ENCODE data around the gene GADL1.

Gene GADL1

DNA sequence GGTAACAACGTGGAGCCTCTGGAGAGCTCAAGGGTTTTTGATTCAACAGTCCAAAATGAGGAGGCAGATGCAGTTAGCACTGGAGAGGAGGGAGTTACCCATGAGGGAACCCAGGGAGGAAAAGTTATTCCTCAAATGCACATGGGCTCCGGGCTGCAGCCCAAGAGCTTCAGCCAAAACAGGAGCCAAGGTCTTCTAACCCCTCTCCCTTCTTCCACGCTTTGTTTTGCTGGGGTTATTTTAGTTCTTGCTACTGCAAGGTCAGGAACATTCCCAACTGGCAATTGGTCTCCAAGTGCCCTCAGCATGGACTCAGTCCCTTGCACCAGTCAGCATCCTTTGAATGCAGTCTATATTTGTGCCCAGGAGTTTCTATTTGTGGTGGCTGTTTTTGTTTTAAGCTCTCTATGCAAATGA is 198.1 kb downstream of the GADL1 start:
- no peak for TF ChIP-seq EZH2phosphoT487 (conservative IDR thresholded peaks at IDR 0.05; ENCODE audit: low read length)
- TF ChIP-seq, protein P1, sequence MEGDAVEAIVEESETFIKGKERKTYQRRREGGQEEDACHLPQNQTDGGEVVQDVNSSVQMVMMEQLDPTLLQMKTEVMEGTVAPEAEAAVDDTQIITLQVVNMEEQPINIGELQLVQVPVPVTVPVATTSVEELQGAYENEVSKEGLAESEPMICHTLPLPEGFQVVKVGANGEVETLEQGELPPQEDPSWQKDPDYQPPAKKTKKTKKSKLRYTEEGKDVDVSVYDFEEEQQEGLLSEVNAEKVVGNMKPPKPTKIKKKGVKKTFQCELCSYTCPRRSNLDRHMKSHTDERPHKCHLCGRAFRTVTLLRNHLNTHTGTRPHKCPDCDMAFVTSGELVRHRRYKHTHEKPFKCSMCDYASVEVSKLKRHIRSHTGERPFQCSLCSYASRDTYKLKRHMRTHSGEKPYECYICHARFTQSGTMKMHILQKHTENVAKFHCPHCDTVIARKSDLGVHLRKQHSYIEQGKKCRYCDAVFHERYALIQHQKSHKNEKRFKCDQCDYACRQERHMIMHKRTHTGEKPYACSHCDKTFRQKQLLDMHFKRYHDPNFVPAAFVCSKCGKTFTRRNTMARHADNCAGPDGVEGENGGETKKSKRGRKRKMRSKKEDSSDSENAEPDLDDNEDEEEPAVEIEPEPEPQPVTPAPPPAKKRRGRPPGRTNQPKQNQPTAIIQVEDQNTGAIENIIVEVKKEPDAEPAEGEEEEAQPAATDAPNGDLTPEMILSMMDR (IDR thresholded peaks at IDR 0.05; ENCODE audit: insufficient read depth, low read length, poor library complexity, severe bottlenecking): no peak
- H3F3A ChIP-seq (ENCODE audit: insufficient read depth): no peaks in the 10 kb centered on the region; the same call in 1 of the 2 replicates
- no peaks in the 10 kb centered on the region for H3K9me3 ChIP-seq (ENCODE audit: insufficient read depth, low read length)
- H3K4me2 ChIP-seq (ENCODE audit: low read depth, low read length, poor library complexity, severe bottlenecking): no peak overlapping the region
- H2AFZ ChIP-seq (ENCODE audit: low read depth, low read length, severe bottlenecking): no peak overlapping the region
- no peak overlapping the region for H3K27ac ChIP-seq (ENCODE audit: low read depth, low read length)
- H3K9me2 ChIP-seq (replicated peaks; ENCODE audit: insufficient read depth, low read length): no peaks in the 10 kb centered on the region
- no peak overlapping the region for H3K9ac ChIP-seq (ENCODE audit: low read length)
- peaks cover 7% of the 10 kb centered on the region; the same call in 1 of the 2 replicates for H3K36me3 ChIP-seq (ENCODE audit: low read length)
- H4K20me1 ChIP-seq (ENCODE audit: low read depth, low read length): no peaks in the 10 kb centered on the region
- no peaks in the 10 kb centered on the region for H3K27me3 ChIP-seq (ENCODE audit: low read length)
- H3K79me2 ChIP-seq (ENCODE audit: insufficient read depth, low read length): no peaks in the 10 kb centered on the region
- no peak overlapping the region for H3K4me3 ChIP-seq (ENCODE audit: insufficient read depth, low read length, poor library complexity, severe bottlenecking)

DNA sequence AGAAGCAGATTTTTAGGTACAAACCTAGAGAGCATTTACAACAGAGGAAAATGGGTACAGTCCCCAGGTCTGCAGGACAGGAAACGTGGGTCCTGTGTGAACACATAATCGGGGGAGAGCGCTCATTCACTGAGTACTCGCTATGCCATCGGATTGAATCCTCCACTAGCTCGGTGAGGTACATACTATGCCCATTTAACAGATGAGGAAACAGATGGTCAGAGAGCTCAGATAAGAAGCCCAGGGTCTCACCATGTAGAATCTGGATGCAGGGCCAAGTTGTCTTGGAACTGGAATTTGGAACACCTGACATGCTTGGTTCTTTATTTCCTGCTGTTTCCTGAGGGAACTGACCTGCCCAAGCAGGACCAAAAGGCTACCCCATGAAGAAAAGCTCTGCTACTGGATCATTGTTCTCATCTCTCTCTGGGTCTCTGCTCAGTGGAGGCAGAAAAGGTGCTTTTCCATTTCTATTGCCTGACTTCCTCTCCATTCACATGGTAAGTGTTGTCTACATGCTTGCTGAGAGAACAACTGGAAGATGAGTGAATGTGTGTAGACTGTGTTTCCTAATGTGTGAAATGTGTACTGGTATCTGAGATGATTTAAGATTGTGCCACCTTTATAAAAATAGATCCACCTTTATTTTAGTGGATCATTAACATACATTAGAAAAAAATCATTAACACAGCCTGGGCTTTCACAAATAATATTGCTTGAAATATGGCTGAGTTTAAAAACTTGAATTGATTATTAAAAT is 199.0 kb downstream of the GADL1 start:
- no peak for TF ChIP-seq EZH2phosphoT487 (conservative IDR thresholded peaks at IDR 0.05; ENCODE audit: low read length)
- TF ChIP-seq, protein P1 (IDR thresholded peaks at IDR 0.05; ENCODE audit: insufficient read depth, low read length, poor library complexity, severe bottlenecking): no peak
- Histone ChIP-seq H3K4me2 (ENCODE audit: low read depth, low read length, poor library complexity, severe bottlenecking) (no peak overlapping the region), H2AFZ (ENCODE audit: low read depth, low read length, severe bottlenecking) (no peak overlapping the region), H4K20me1 (ENCODE audit: low read depth, low read length) (no peaks in the 10 kb centered on the region), H3K4me3 (ENCODE audit: insufficient read depth, low read length, poor library complexity, severe bottlenecking) (no peak overlapping the region), H3K9me3 (ENCODE audit: insufficient read depth, low read length) (no peaks in the 10 kb centered on the region), H3K79me2 (ENCODE audit: insufficient read depth, low read length) (no peaks in the 10 kb centered on the region), H3K36me3 (ENCODE audit: low read length) (peaks cover 7% of the 10 kb centered on the region; the same call in 1 of the 2 replicates), H3K9ac (ENCODE audit: low read length) (no peak overlapping the region), H3K27ac (ENCODE audit: low read depth, low read length) (no peak overlapping the region), H3K9me2 (replicated peaks; ENCODE audit: insufficient read depth, low read length) (no peaks in the 10 kb centered on the region), H3K27me3 (ENCODE audit: low read length) (no peaks in the 10 kb centered on the region), H3F3A (ENCODE audit: insufficient read depth) (no peaks in the 10 kb centered on the region; the same call in 1 of the 2 replicates)

DNA sequence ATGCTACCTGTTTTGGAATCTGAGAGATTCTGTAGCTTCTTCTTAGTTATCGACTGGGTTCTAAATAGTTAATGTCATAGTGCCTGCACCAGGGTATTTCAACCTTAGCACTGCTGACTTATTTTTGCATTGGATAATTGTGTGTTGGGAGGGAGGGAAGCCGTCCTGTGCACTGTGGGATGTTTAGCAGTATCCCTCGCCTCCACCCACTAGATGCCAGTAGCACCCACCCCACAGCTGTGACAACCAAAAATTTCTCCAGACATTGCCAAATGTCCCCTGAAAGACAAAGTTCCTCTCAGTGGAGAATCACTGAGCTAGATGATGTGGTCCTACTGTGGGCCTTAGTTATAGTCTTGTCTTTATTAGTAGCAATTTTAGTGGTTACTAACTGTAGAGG is 199.8 kb downstream of the GADL1 start:
- Histone ChIP-seq H3K9me2 (replicated peaks; ENCODE audit: insufficient read depth, low read length) (no peaks in the 10 kb centered on the region), H4K20me1 (ENCODE audit: low read depth, low read length) (no peaks in the 10 kb centered on the region), H3K27ac (ENCODE audit: low read depth, low read length) (no peak overlapping the region), H3F3A (ENCODE audit: insufficient read depth) (no peaks in the 10 kb centered on the region; the same call in 1 of the 2 replicates), H3K9me3 (ENCODE audit: insufficient read depth, low read length) (no peaks in the 10 kb centered on the region), H2AFZ (ENCODE audit: low read depth, low read length, severe bottlenecking) (no peak overlapping the region), H3K9ac (ENCODE audit: low read length) (no peak overlapping the region), H3K27me3 (ENCODE audit: low read length) (no peaks in the 10 kb centered on the region), H3K4me3 (ENCODE audit: insufficient read depth, low read length, poor library complexity, severe bottlenecking) (no peak overlapping the region), H3K79me2 (ENCODE audit: insufficient read depth, low read length) (no peaks in the 10 kb centered on the region), H3K36me3 (ENCODE audit: low read length) (peaks cover 7% of the 10 kb centered on the region; the same call in 1 of the 2 replicates), H3K4me2 (ENCODE audit: low read depth, low read length, poor library complexity, severe bottlenecking) (no peak overlapping the region)
- TF ChIP-seq, protein P1 (IDR thresholded peaks at IDR 0.05; ENCODE audit: insufficient read depth, low read length, poor library complexity, severe bottlenecking): no peak
- TF ChIP-seq EZH2phosphoT487 (conservative IDR thresholded peaks at IDR 0.05; ENCODE audit: low read length): no peak
